Sigmoid colon (tissue), 7 donors: ENCODE data around the gene SELENOS. TPM values are rescaled to one million over a fixed set of nuclear protein-coding genes. Genes with fewer than 3 reads are reported as not detected.
"Not testable (repeated sequence)": the region's sequence is repeated elsewhere in the genome, so short reads cannot be mapped to it uniquely, and the experiment has no call there.

ENCODE experiments used
- DNase-seq: peaks from one replicate; pipeline ENCODE4 v3.0.0-alpha.2; 2019
- H3K27ac ChIP-seq, 4 donors: fragments of 200-600 bp; sonication (generic); one replicate each; pipeline ENCODE4 v1.5.1; 2016 to 2019; ENCODE audit warnings: mild to moderate bottlenecking in 1 of 4
- H3K27me3 ChIP-seq, 3 donors: fragments of 200-600 bp; sonication (generic); one replicate each; pipeline ENCODE4 v1.5.1; 2019; ENCODE audit warnings: mild to moderate bottlenecking in 1 of 3
- H3K36me3 ChIP-seq, 4 donors: fragments of 200-600 bp; sonication (generic); one replicate each; pipeline ENCODE4 v1.5.1; 2016 to 2019
- H3K4me1 ChIP-seq, 4 donors: fragments of 200-600 bp; sonication (generic); one replicate each; pipeline ENCODE4 v1.5.1; 2017 to 2019
- H3K4me3 ChIP-seq, 4 donors: fragments of 200-600 bp; sonication (generic); one replicate each; pipeline ENCODE4 v1.5.1; 2017 to 2019; ENCODE audit warnings: mild to moderate bottlenecking in 2 of 4, moderate library complexity in 1 of 4
- H3K9me3 ChIP-seq, 4 donors: fragments of 200-600 bp in 3 of 4; sonication (generic) in 3 of 4; one replicate each; pipeline versions ENCODE4 v1.5.1 to v1.6.1; 2013 to 2019
- CTCF ChIP-seq, 4 experiments: fragments of 450-650 bp in 3 of 4; fragments of 200-600 bp in 1 of 4; IDR thresholded peaks; one replicate each; pipeline ENCODE4 v1.5.1; 2016 to 2019; ENCODE audit warnings: antibody characterized with exemption in 4 of 4, mild to moderate bottlenecking in 3 of 4, moderate library complexity in 2 of 4
- EP300 ChIP-seq, 4 donors: sonication (generic); formaldehyde crosslinking; IDR thresholded peaks; one replicate each; pipeline ENCODE4 v1.6.1; 2017; ENCODE audit warnings: antibody characterized with exemption in 4 of 4
- POLR2A ChIP-seq, 2 donors: fragments of 450-650 bp; IDR thresholded peaks; one replicate each; pipeline ENCODE4 v1.6.1; 2016; ENCODE audit warnings: antibody characterized with exemption in 2 of 2, mild to moderate bottlenecking in 2 of 2, moderate library complexity in 2 of 2
- POLR2AphosphoS5 ChIP-seq, 4 donors: sonication (generic); formaldehyde crosslinking; IDR thresholded peaks; one replicate each; pipeline ENCODE4 v1.6.1; 2017; ENCODE audit warnings: antibody characterized with exemption in 4 of 4
- WGBS, 2 donors: extraction: QIAGEN DNeasy Blood & Tissue Kit; methylation state at CpG; one replicate each; pipeline ENCODE4 v1.1.7; 2013; 5-methylcytosine and 5-hydroxymethylcytosine counted together
- intact Hi-C: fragments of 100-400 bp; cut with DNase I; formaldehyde crosslinking; loops from one replicate; pipeline ENCODE4 v1.15.1; 2023
- polyA plus RNA-seq, 3 donors: library from polyadenylated mRNA; stranded (reverse); fragments of 200-250 nt; gene quantifications; one replicate each; pipeline ENCODE4 v1.2.3, GENCODE V29; 2013
- total RNA-seq, 4 donors: library from RNA; depleted of rRNA; stranded (reverse); fragments of >200 nt; gene quantifications; one replicate each; pipeline ENCODE4 v1.1.0, GENCODE V29; 2016
- donor health status: healthy with polysubstance abuse.
- donor health status: Bipolar disorder and iron deficiency.
- donor health status: healthy.

Gene SELENOS
- total and polyA plus RNA-seq, 7 donors = 39.3 to 127 (median 55.9) TPM

GRCh38 chr15:101293122-101293521 lies 15.8 kb upstream of the SELENOS start:
- H3K27ac ChIP-seq = peak overlapping the region in 3 of 4 donors; percentile 90 to 95 (median 94)
- H3K27me3 ChIP-seq = no peaks in the 10 kb centered on the region
- H3K4me1 ChIP-seq = peaks cover 0 to 39% (median 32%) of the 10 kb centered on the region in 4 donors
- 71 to 83% methylated on average over 10 of the region's 10 CpGs for WGBS, 2 donors
- H3K36me3 ChIP-seq = peaks cover 0 to 22% (median 0%) of the 10 kb centered on the region in 4 donors
- H3K4me3 ChIP-seq = peak overlapping the region in 1 of 4 donors; percentile 86
- TF ChIP-seq EP300 (IDR thresholded peaks at IDR 0.05) (no peak), POLR2A (IDR thresholded peaks at IDR 0.05) (no peak), CTCF (IDR thresholded peaks at IDR 0.05) (no peak), POLR2AphosphoS5 (IDR thresholded peaks at IDR 0.05) (no peak)
- no peaks in the 10 kb centered on the region for H3K9me3 ChIP-seq
- intact Hi-C loops = no loop called here
- DNase-seq = no peak

DNA sequence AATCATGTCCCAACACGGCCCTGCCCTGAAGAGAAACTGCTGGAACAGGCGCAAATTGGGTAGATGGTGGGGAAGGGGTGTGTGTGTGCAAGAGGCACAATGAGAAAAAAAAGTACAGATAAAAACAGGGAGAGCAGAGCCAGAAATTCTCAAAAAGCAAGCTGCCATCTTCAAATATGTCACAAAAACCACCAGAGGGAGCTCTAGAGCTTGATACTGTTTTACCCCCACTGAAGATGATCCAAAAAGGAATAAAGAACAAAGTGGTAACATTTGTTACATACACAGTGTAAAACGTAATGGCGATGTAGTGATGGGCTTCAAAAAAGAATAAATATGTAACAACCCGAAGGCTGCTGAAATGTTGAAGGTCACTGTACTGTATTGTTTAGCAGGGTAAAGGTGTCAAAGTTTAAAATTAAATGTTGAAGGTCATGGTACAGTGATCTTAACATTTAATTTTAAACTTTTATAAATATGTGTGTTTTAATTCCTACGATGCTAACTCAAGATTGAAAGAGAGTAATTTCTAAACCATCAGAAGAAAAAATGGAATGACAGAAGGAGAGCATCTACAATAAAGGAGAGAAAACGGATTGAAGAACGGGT lies 11.7 kb upstream of the SELENOS start:
- WGBS, 2 donors = 52 to 75% methylated on average over 8 of the region's 8 CpGs
- intact Hi-C loops = no loop called here

DNA sequence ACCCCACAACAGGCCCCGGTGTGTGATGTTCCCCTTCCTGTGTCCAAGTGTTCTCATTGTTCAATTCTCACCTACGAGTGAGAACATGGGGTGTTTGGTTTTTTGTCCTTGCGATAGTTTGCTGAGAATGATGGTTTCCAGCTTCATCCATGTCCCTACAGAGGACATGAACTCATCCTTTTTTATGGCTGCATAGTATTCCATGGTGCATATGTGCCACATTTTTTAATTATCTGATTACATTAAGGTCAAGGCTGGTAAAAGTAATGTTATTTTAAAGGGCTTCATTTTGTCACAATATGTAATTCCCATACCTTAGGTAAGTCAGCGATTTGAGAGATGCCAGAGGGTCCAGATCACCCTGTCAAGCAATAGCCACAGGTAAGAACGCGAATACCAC lies 10.1 kb upstream of the SELENOS start:
- intact Hi-C loops, H3K4me3 ChIP-seq, H3K4me1 ChIP-seq, H3K27ac ChIP-seq, H3K27me3 ChIP-seq, H3K9me3 ChIP-seq, DNase-seq: not testable (repeated sequence)
- 97 to 98% methylated on average over 6 of the region's 6 CpGs for WGBS, 2 donors
- H3K36me3 ChIP-seq = peaks cover 14 to 77% (median 38%) of the 10 kb centered on the region in 4 donors

More for the DNA sequence above, 11.7 kb upstream of the SELENOS start:
- Histone ChIP-seq H3K4me3 (no peak overlapping the region), H3K36me3 (peaks cover 14 to 61% (median 27%) of the 10 kb centered on the region in 4 donors), H3K4me1 (peaks cover 0 to 26% (median 24%) of the 10 kb centered on the region in 4 donors), H3K27me3 (no peaks in the 10 kb centered on the region), H3K27ac (no peak overlapping the region), H3K9me3 (no peaks in the 10 kb centered on the region)
- DNase-seq = no peak
- TF ChIP-seq CTCF (IDR thresholded peaks at IDR 0.05) (peak in 3 of 4 experiments; percentile 41 to 50 (median 48)), EP300 (IDR thresholded peaks at IDR 0.05) (no peak)

DNA sequence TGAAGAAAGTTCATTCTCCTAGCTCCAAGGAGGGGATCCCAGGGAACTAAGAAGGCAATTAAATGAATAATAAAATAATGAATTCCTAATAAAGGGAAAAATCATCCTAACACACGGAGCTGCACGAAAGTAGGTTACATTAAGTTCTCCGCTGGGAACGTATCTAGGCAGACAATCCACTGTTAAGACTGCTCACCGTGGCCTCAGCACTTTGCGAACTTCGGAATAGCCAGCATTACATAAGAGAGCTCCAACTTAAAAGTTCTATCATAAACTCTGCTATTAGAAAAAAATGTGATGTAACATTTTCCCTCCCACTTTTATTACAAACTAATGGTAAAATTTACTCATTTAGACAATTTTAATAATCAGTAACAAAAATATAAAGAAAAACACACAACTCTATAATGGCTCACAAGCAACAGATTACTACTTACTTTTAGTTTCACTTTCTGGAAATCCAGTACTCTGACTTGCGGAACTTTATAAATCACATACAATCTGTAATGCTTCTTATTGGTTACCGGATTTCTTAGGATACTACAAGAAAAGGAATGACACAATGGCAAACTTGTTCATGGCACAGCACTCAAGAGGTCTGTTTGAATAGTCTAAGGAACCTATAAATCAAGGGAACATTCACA lies 9.3 kb upstream of the SELENOS start:
- Histone ChIP-seq H3K9me3 (no peaks in the 10 kb centered on the region), H3K36me3 (peaks cover 14 to 82% (median 42%) of the 10 kb centered on the region in 4 donors), H3K4me1 (peaks cover 0 to 2% (median under 1%) of the 10 kb centered on the region in 4 donors), H3K4me3 (no peak overlapping the region), H3K27me3 (no peaks in the 10 kb centered on the region), H3K27ac (no peak overlapping the region)
- WGBS, 2 donors = 88 to 89% methylated on average over 9 of the region's 9 CpGs
- TF ChIP-seq CTCF (IDR thresholded peaks at IDR 0.05) = no peak
- TF ChIP-seq POLR2A (IDR thresholded peaks at IDR 0.05) = no peak
- no peak for TF ChIP-seq POLR2AphosphoS5 (IDR thresholded peaks at IDR 0.05)
- no peak for TF ChIP-seq EP300 (IDR thresholded peaks at IDR 0.05)
- intact Hi-C loops = no loop called here
- no peak for DNase-seq

DNA sequence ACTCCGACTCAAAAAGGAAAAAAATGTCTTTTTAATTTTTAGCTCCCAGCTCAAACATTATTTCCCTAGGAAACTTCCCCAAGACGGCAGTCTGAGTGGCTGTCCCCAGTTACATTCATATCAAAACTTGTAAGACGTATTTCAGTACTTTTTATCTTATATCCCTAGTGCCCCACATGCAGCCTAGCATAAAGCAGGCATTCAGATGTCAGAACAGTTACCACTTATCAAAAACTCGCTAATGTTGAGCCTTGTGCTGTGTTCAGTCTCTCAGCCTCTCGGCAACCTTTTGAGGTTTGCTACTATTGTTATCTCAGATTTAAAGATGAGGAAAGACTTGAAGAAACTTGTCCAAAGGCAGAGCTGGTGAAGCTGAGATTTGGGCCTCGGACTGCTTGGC lies 6.6 kb upstream of the SELENOS start:
- 85 to 90% methylated on average over 6 of the region's 6 CpGs for WGBS, 2 donors
- H3K9me3 ChIP-seq = no peaks in the 10 kb centered on the region
- no peaks in the 10 kb centered on the region for H3K4me1 ChIP-seq
- TF ChIP-seq POLR2A (IDR thresholded peaks at IDR 0.05) (no peak), EP300 (IDR thresholded peaks at IDR 0.05) (no peak), POLR2AphosphoS5 (IDR thresholded peaks at IDR 0.05) (no peak), CTCF (IDR thresholded peaks at IDR 0.05) (no peak)
- H3K27ac ChIP-seq = no peak overlapping the region
- no peak overlapping the region for H3K4me3 ChIP-seq
- DNase-seq = no peak
- peaks cover 14 to 92% (median 49%) of the 10 kb centered on the region in 4 donors for H3K36me3 ChIP-seq
- H3K27me3 ChIP-seq = no peaks in the 10 kb centered on the region
- intact Hi-C loops = no loop called here
